Panc1 (cell line): Measurements from ENCODE around the gene ZXDB. TPM values are rescaled to one million over a fixed set of nuclear protein-coding genes. Genes with fewer than 3 reads are reported as not detected.
"Not testable (repeated sequence)": the region's sequence is repeated elsewhere in the genome, so short reads cannot be mapped to it uniquely, and the experiment has no call there.

ENCODE experiments used
- ATAC-seq: fragments of 200-7000 bp; cut with Tn5 transposase; 2 replicates; pipeline ENCODE4 v1.9.1; 2020; ENCODE audit warnings: mild to moderate bottlenecking, moderate library complexity
- BruUV-seq: library from RNA; stranded (reverse); fragments of 400-500 nt; replicated peaks from 2 replicates; lab custom pipeline; 2021; lab: Mats Ljungman, UMichigan
- CTCF ChIA-PET: fragments of 300-600 bp; sonication (Branson Sonifier 250); formaldehyde crosslinking; loops from one replicate; lab custom pipeline; 2022; ENCODE audit warnings: antibody characterized with exemption; lab: Charles Lee
- POLR2A ChIA-PET: fragments of 300-600 bp; sonication (Branson Sonifier 250); formaldehyde crosslinking; loops from one replicate; lab custom pipeline; 2022; ENCODE audit warnings: antibody characterized with exemption; lab: Charles Lee
- DNase-seq: peaks from one replicate; pipeline ENCODE4 v3.0.0-alpha.2; 2010; ENCODE audit warnings: low read depth, low spot score
- H3K27ac ChIP-seq: 2 replicates; pipeline ENCODE4 v1.5.1; 2011; ENCODE audit warnings: mild to moderate bottlenecking, low read length, inconsistent platforms
- H3K27me3 ChIP-seq: fragments of 200-500 bp; sonication (Bioruptor generic); 2 replicates; pipeline ENCODE4 v1.6.0; 2014; ENCODE audit warnings: low read length, inconsistent platforms; ENCODE audit not compliant: control insufficient read depth, insufficient read depth
- H3K36me3 ChIP-seq: fragments of 200-500 bp; sonication (Bioruptor generic); 2 replicates; pipeline ENCODE4 v1.5.1; 2014; ENCODE audit warnings: inconsistent platforms, mild to moderate bottlenecking, low read length, moderate library complexity; ENCODE audit not compliant: control insufficient read depth, insufficient read depth
- H3K4me1 ChIP-seq: 2 replicates; pipeline ENCODE4 v1.5.1; 2011; ENCODE audit warnings: inconsistent platforms, mild to moderate bottlenecking, low read length, moderate library complexity; ENCODE audit not compliant: control insufficient read depth, insufficient read depth
- H3K4me3 ChIP-seq, 2 experiments: 2 replicates each; pipeline ENCODE4 v1.5.1; 2011 to 2012; ENCODE audit warnings: low read depth in 2 of 2, low read length in 2 of 2, mild to moderate bottlenecking in 2 of 2, inconsistent platforms in 1 of 2, moderate library complexity in 1 of 2
- H3K9me3 ChIP-seq: fragments of 200-500 bp; sonication (Bioruptor generic); 2 replicates; pipeline ENCODE4 v1.5.1; 2014; ENCODE audit warnings: low read depth, mild to moderate bottlenecking, inconsistent platforms, low read length, moderate library complexity; ENCODE audit not compliant: control insufficient read depth, insufficient read depth
- CTCF ChIP-seq: fragments of 450-650 bp; IDR thresholded peaks from 2 replicates; pipeline ENCODE4 v1.5.1; 2017; ENCODE audit warnings: mild to moderate bottlenecking
- POLR2AphosphoS5 ChIP-seq: IDR thresholded peaks from 2 replicates; pipeline ENCODE4 v1.6.1; 2012; ENCODE audit warnings: mild to moderate bottlenecking, low read depth, low read length, moderate library complexity
- REST ChIP-seq, 2 experiments: IDR thresholded peaks; 2 replicates each; pipeline ENCODE4 v1.6.1; 2011 to 2012; ENCODE audit warnings: low read depth in 2 of 2, control low read depth in 1 of 2, low read length in 1 of 2, mild to moderate bottlenecking in 1 of 2, moderate library complexity in 1 of 2; ENCODE audit not compliant: insufficient read depth in 1 of 2
- SIN3A ChIP-seq: IDR thresholded peaks from 2 replicates; pipeline ENCODE4 v1.6.1; 2012; ENCODE audit warnings: low read depth, mild to moderate bottlenecking, low read length, moderate library complexity, borderline replicate concordance; ENCODE audit not compliant: insufficient read depth
- TCF7L2 ChIP-seq: IDR thresholded peaks from 2 replicates; pipeline ENCODE4 v1.6.1; 2011; ENCODE audit warnings: mild to moderate bottlenecking, low read depth, low read length, inconsistent platforms
- in situ Hi-C: cut with HindIII; loops from 2 replicates; pipeline ENCODE4 v1.10.0; 2016; ENCODE audit warnings: low sequenced_read_pairs, low pct_unique_long_range_greater_than_20kb
- intact Hi-C: fragments of 100-400 bp; cut with micrococcal nuclease; formaldehyde crosslinking; loops from one replicate; pipeline ENCODE4 v1.10.0; 2022; ENCODE audit not compliant: unreplicated experiment
- total RNA-seq: library from RNA; stranded (reverse); gene quantifications from one replicate; pipeline ENCODE4 v1.2.1, GENCODE V29; 2021; ENCODE audit not compliant: unreplicated experiment

Gene ZXDB
- total RNA-seq, 1 experiment from 2014 or later, result 8.3 TPM

GRCh38 chrX:57587607-57588006 is 4.2 kb upstream of the ZXDB start:
- H3K4me3 ChIP-seq, result no peak overlapping the region
- H3K27ac ChIP-seq, result no peak overlapping the region
- H3K9me3 ChIP-seq, result no peaks in the 10 kb centered on the region
- no peak for DNase-seq
- H3K36me3 ChIP-seq, result no peaks in the 10 kb centered on the region
- BruUV-seq, result no TSS peak
- ATAC-seq, result no peak
- TF ChIP-seq TCF7L2, result no peak
- TF ChIP-seq REST (IDR thresholded peaks at IDR 0.05; ENCODE audit: insufficient read depth in 1 of 2, low read depth in 2 of 2, low read length in 1 of 2), result no peak
- TF ChIP-seq POLR2AphosphoS5, result no peak
- no peak for TF ChIP-seq CTCF
- TF ChIP-seq SIN3A, result no peak
- intact Hi-C loops, result loop anchor here (10.0 kb wide), 1 partner anchor 207 kb away; no protein-coding TSS in a partner anchor
- in situ Hi-C loops, result no loop called here
- no peaks in the 10 kb centered on the region for H3K27me3 ChIP-seq
- ChIA-PET POLR2A (no interaction called here), CTCF (no interaction called here)
- no peaks in the 10 kb centered on the region; the same call in none of the 2 replicates for H3K4me1 ChIP-seq

GRCh38 chrX:57592160-57592893 is 516 bp downstream of the ZXDB start:
- Histone ChIP-seq H3K4me3 (peak overlapping the region; percentile 51 to 61), H3K27ac (peak overlapping the region; percentile 12; the same call in 1 of the 2 replicates), H3K4me1 (peaks cover 20% of the 10 kb centered on the region)
- H3K9me3 ChIP-seq, DNase-seq, POLR2A ChIA-PET, BruUV-seq, in situ Hi-C loops, H3K27me3 ChIP-seq, H3K36me3 ChIP-seq, intact Hi-C loops, CTCF ChIA-PET: not testable (repeated sequence)
- peak; percentile 93 for ATAC-seq

GRCh38 chrX:57592894-57593215 is 1.0 kb downstream of the ZXDB start:
- in situ Hi-C loops, intact Hi-C loops, H3K36me3 ChIP-seq, POLR2A ChIA-PET, BruUV-seq, DNase-seq, H3K27me3 ChIP-seq, CTCF ChIA-PET, H3K9me3 ChIP-seq: not testable (repeated sequence)
- ATAC-seq, result peak; percentile 82
- Histone ChIP-seq H3K27ac (peak overlapping the region; percentile 12; the same call in 1 of the 2 replicates), H3K4me1 (peaks cover 24% of the 10 kb centered on the region), H3K4me3 (peak overlapping the region; percentile 51 to 61)
- TF ChIP-seq CTCF, result peak; percentile 21
